OCI-LY3 (cell line): ENCODE measurements around the gene SLC22A14.

Source experiments
- H2AFZ ChIP-seq: fragments of 200-600, 300-600 bp; shearing (Covaris generic); 2 replicates; pipeline ENCODE4 v1.6.0; 2014; ENCODE audit warnings: antibody characterized with exemption, low read depth, low read length
- H3K27ac ChIP-seq: fragments of 200-600, 300-600 bp; sonication (generic); 2 replicates; pipeline ENCODE4 v1.5.1; 2014; ENCODE audit warnings: mild to moderate bottlenecking, low read length, moderate library complexity, mixed read lengths
- H3K27me3 ChIP-seq: fragments of 200-600, 300-600 bp; sonication (generic); 2 replicates; pipeline ENCODE4 v1.6.1; 2014; ENCODE audit warnings: low read depth, low read length, mixed read lengths
- H3K36me3 ChIP-seq: fragments of 200-600, 300-600 bp; sonication (generic); replicated peaks from 2 replicates; pipeline ENCODE3; 2014; ENCODE audit warnings: low read depth, low read length, mixed read lengths
- H3K4me1 ChIP-seq: fragments of 300-600, 200-600 bp; sonication (generic); 2 replicates; pipeline ENCODE4 v1.6.1; 2014; ENCODE audit warnings: low read length, mixed read lengths
- H3K4me2 ChIP-seq: fragments of 200-600, 300-600 bp; sonication (generic); 2 replicates; pipeline ENCODE4 v1.6.1; 2014; ENCODE audit warnings: low read length, mixed read lengths
- H3K4me3 ChIP-seq: fragments of 300-600, 200-600 bp; sonication (generic); 2 replicates; pipeline ENCODE4 v1.5.1; 2014; ENCODE audit warnings: antibody characterized with exemption, mild to moderate bottlenecking, low read length, moderate library complexity
- H3K79me2 ChIP-seq: fragments of 300-600, 200-600 bp; shearing (Covaris generic); 2 replicates; pipeline ENCODE4 v1.6.1; 2014; ENCODE audit warnings: mild to moderate bottlenecking, low read length, mixed read lengths
- H3K9ac ChIP-seq: fragments of 300-600, 200-600 bp; shearing (Covaris generic); 2 replicates; pipeline ENCODE4 v1.6.0; 2014; ENCODE audit warnings: mild to moderate bottlenecking, low read length, moderate library complexity
- H3K9me3 ChIP-seq: fragments of 200-600, 300-600 bp; shearing (Covaris generic); 2 replicates; pipeline ENCODE4 v1.6.1; 2014; ENCODE audit warnings: low read length, mixed read lengths; ENCODE audit not compliant: insufficient read depth
- H4K20me1 ChIP-seq: fragments of 200-600, 300-600 bp; sonication (generic); 2 replicates; pipeline ENCODE4 v1.6.1; 2016; ENCODE audit warnings: low read length, mixed read lengths; ENCODE audit not compliant: insufficient read depth
- CTCF ChIP-seq: fragments of 200-600, 300-600 bp; sonication (generic); IDR thresholded peaks from 2 replicates; pipeline ENCODE4 v1.5.1; 2014; ENCODE audit warnings: antibody characterized with exemption, low read length, low read depth
- EZH2phosphoT487 ChIP-seq: fragments of 200-600 bp; shearing (Covaris generic); IDR thresholded peaks from 2 replicates; pipeline ENCODE4 v1.6.1; 2018; ENCODE audit warnings: antibody characterized with exemption, mixed run types, low read depth

Gene SLC22A14

DNA sequence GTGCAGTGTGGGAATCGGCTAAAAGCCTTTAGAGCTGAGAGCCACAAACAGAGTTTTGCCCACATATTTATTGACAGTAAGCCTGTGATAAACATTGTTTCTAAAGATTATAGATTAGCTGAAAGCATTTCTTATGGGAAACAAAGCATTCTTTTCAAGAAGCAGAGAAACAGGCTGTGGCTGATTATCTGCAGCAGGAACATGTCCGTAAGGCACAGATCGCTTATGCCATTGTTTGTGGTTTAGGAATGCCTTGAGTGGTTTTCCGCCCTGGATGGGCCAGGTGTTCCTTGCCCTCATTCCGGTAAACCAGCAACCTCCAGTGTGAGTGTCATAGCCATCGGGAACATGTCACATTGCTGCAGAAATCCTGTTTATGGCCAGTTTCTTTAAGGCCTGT, 76.9 kb downstream of the SLC22A14 start:
- peaks cover 8% of the 10 kb centered on the region for H3K79me2 ChIP-seq
- peaks cover 6% of the 10 kb centered on the region; the same call in 1 of the 2 replicates for H4K20me1 ChIP-seq
- H3K4me3 ChIP-seq = no peak overlapping the region
- no peak overlapping the region for H2AFZ ChIP-seq
- H3K4me2 ChIP-seq = no peak overlapping the region
- H3K4me1 ChIP-seq = no peaks in the 10 kb centered on the region
- H3K36me3 ChIP-seq = peaks cover 41% of the 10 kb centered on the region
- no peak overlapping the region for H3K9ac ChIP-seq
- H3K9me3 ChIP-seq = no peaks in the 10 kb centered on the region
- H3K27ac ChIP-seq = no peak overlapping the region
- no peak for TF ChIP-seq EZH2phosphoT487
- TF ChIP-seq CTCF = no peak
- no peaks in the 10 kb centered on the region for H3K27me3 ChIP-seq

DNA sequence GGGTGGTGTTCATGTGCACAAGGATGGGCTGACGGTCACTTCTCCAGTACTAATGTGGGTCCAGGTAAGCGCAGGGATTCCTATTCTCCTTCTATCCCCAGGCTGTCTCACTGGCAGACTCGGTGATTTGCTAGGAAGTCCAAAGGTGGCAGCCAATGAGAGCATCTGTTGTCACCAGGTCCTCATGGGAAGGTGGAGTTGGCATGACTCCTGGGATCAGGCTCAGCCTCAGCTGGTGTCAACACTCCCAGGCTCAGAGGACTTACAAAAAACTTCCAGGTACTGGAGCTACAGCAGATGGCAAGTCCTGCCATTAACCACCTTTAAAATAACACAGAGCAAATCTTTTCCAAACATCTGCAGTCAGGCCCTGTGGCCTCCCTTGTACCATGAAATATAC, 78.3 kb downstream of the SLC22A14 start:
- TF ChIP-seq CTCF = no peak
- TF ChIP-seq EZH2phosphoT487 = no peak
- H3K9ac ChIP-seq = no peak overlapping the region
- no peak overlapping the region for H3K4me3 ChIP-seq
- H3K4me2 ChIP-seq = no peak overlapping the region
- no peak overlapping the region for H3K27ac ChIP-seq
- peaks cover 41% of the 10 kb centered on the region for H3K36me3 ChIP-seq
- peaks cover 8% of the 10 kb centered on the region for H3K79me2 ChIP-seq
- H3K9me3 ChIP-seq = no peaks in the 10 kb centered on the region
- no peaks in the 10 kb centered on the region for H3K27me3 ChIP-seq
- H4K20me1 ChIP-seq = peaks cover 6% of the 10 kb centered on the region; the same call in 1 of the 2 replicates
- H2AFZ ChIP-seq = no peak overlapping the region
- H3K4me1 ChIP-seq = no peaks in the 10 kb centered on the region

- H4K20me1 ChIP-seq = peaks cover 6% of the 10 kb centered on the region; the same call in 1 of the 2 replicates
- H3K79me2 ChIP-seq = peaks cover 7% of the 10 kb centered on the region
- H3K27me3 ChIP-seq = no peaks in the 10 kb centered on the region
- no peaks in the 10 kb centered on the region for H3K4me1 ChIP-seq
- no peaks in the 10 kb centered on the region for H3K9me3 ChIP-seq
- H2AFZ ChIP-seq = no peak overlapping the region
- no peak overlapping the region for H3K9ac ChIP-seq
- no peak overlapping the region for H3K27ac ChIP-seq
- no peak overlapping the region for H3K4me2 ChIP-seq
- TF ChIP-seq EZH2phosphoT487 = no peak
- TF ChIP-seq CTCF = no peak
- no peak overlapping the region for H3K4me3 ChIP-seq
- peaks cover 41% of the 10 kb centered on the region for H3K36me3 ChIP-seq
Measured at GRCh38 chr3:38361496-38361895, 79.4 kb downstream of the SLC22A14 start.

- no peak overlapping the region for H3K4me3 ChIP-seq
- no peak overlapping the region for H3K4me2 ChIP-seq
- H3K27me3 ChIP-seq = no peaks in the 10 kb centered on the region
- no peak overlapping the region for H2AFZ ChIP-seq
- no peak overlapping the region for H3K27ac ChIP-seq
- no peaks in the 10 kb centered on the region for H3K9me3 ChIP-seq
- no peak overlapping the region for H3K9ac ChIP-seq
- H3K36me3 ChIP-seq = peaks cover 47% of the 10 kb centered on the region
- H3K79me2 ChIP-seq = no peaks in the 10 kb centered on the region; the same call in 1 of the 2 replicates
- peaks cover 6% of the 10 kb centered on the region; the same call in 1 of the 2 replicates for H4K20me1 ChIP-seq
- TF ChIP-seq CTCF = no peak
- no peak for TF ChIP-seq EZH2phosphoT487
- H3K4me1 ChIP-seq = no peaks in the 10 kb centered on the region
Measured at GRCh38 chr3:38362825-38363224, 80.7 kb downstream of the SLC22A14 start.
